ENCODE results near the gene TRIL. TPM values are rescaled to one million over a fixed set of nuclear protein-coding genes. Genes with fewer than 3 reads are reported as not detected.

Gene TRIL
- total RNA-seq, 2 donors from 2014 or later: 0.83 to 4.4 TPM

GRCh38 chr7:28993371-28993770, 35.2 kb upstream of the TRIL start:
- no peak for TF ChIP-seq CTCF (IDR thresholded peaks at IDR 0.05)
- Histone ChIP-seq H3K27me3 (no peaks in the 10 kb centered on the region), H3K9me3 (no peaks in the 10 kb centered on the region), H3K36me3 (no peaks in the 10 kb centered on the region), H3K4me1 (peaks cover 2 to 20% of the 10 kb centered on the region in 2 donors), H3K4me3 (no peak overlapping the region), H3K27ac (no peak overlapping the region)
- DNase-seq (ENCODE audit: low spot score): no peak

- Histone ChIP-seq H3K27ac (no peak overlapping the region), H3K36me3 (no peaks in the 10 kb centered on the region), H3K4me1 (peaks cover 0 to 17% of the 10 kb centered on the region in 2 donors), H3K4me3 (no peak overlapping the region), H3K9me3 (no peaks in the 10 kb centered on the region), H3K27me3 (no peaks in the 10 kb centered on the region)
- no peak for DNase-seq (ENCODE audit: low spot score)
- no peak for TF ChIP-seq CTCF (IDR thresholded peaks at IDR 0.05)
Observed at GRCh38 chr7:28992798-28993197, 34.7 kb upstream of the TRIL start.

- peak overlapping the region; percentile 23 to 44 for H3K27ac ChIP-seq
- no peak for DNase-seq (ENCODE audit: low spot score)
- no peak for TF ChIP-seq CTCF (IDR thresholded peaks at IDR 0.05)
- H3K4me3 ChIP-seq: no peak overlapping the region
- no peaks in the 10 kb centered on the region for H3K27me3 ChIP-seq
- no peaks in the 10 kb centered on the region for H3K9me3 ChIP-seq
- H3K4me1 ChIP-seq: peaks cover 0 to 32% of the 10 kb centered on the region in 2 donors
- H3K36me3 ChIP-seq: no peaks in the 10 kb centered on the region
Observed at GRCh38 chr7:28990200-28990960, 32.2 kb upstream of the TRIL start.

- H3K27ac ChIP-seq: peak overlapping the region; percentile 23 to 44
- TF ChIP-seq CTCF (IDR thresholded peaks at IDR 0.05): no peak
- no peaks in the 10 kb centered on the region for H3K9me3 ChIP-seq
- no peak overlapping the region for H3K4me3 ChIP-seq
- no peaks in the 10 kb centered on the region for H3K27me3 ChIP-seq
- no peaks in the 10 kb centered on the region for H3K36me3 ChIP-seq
- peaks cover 0 to 38% of the 10 kb centered on the region in 2 donors for H3K4me1 ChIP-seq
- no peak for DNase-seq (ENCODE audit: low spot score)
Observed at GRCh38 chr7:28989211-28989980, 31.3 kb upstream of the TRIL start.

- H3K27ac ChIP-seq: peak overlapping the region; percentile 32 to 76
- no peak for TF ChIP-seq CTCF (IDR thresholded peaks at IDR 0.05)
- no peaks in the 10 kb centered on the region for H3K9me3 ChIP-seq
- peak; percentile 74 for DNase-seq (ENCODE audit: low spot score)
- no peaks in the 10 kb centered on the region for H3K36me3 ChIP-seq
- no peaks in the 10 kb centered on the region for H3K27me3 ChIP-seq
- peaks cover 0 to 44% of the 10 kb centered on the region in 2 donors for H3K4me1 ChIP-seq
- H3K4me3 ChIP-seq: no peak overlapping the region
Observed at GRCh38 chr7:28988810-28989209, 30.7 kb upstream of the TRIL start.
